DMS 273 treated with DMSO at 0.1 percent for 48 hours (cell line): ENCODE data around the gene CDH23.
"Not testable (repeated sequence)": the region's sequence is repeated elsewhere in the genome, so short reads cannot be mapped to it uniquely, and the experiment has no call there.

ENCODE experiments used
- DNase-seq: peaks from one replicate; lab custom pipeline; 2025; lab: John Stamatoyannopoulos, UW

The CDH23 gene

GRCh38 chr10:71584902-71585563 lies 188.3 kb downstream of the CDH23 start:
- no peak for DNase-seq

DNA sequence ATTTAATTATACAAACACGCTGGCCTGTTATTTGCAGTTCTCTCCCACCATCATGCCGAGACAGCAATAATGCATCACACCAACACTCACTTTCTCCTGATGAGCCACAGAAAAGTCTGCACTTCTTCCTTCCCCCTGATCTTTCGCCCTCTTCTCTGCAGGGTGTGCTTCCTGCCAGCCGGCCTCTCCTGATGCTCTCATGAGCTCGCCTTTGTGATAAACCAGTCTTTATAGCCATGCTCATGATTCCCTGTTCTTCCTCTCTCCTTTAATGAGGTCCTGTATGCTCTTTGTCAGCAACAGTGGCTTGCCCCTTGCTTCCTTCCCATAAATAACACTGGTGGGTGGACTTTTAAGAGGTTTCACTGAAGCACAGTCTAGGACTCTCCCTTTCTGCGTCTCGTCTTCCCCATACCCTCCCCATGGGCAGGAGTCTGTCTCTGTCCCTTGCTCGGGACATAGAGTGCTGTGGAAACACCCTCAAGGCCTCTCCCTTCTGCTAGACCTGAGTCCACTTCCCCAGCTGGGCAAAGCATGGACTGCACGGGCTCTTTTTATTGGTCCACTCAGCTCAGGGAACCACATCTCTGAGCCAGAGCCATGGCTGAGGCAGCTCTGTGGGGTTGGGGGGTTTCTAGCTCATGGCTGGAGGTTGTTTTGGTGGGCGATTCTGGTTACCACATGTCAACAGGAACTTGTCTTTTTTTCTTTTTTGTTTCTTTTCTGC lies 189.0 kb downstream of the CDH23 start:
- DNase-seq = no peak

DNA sequence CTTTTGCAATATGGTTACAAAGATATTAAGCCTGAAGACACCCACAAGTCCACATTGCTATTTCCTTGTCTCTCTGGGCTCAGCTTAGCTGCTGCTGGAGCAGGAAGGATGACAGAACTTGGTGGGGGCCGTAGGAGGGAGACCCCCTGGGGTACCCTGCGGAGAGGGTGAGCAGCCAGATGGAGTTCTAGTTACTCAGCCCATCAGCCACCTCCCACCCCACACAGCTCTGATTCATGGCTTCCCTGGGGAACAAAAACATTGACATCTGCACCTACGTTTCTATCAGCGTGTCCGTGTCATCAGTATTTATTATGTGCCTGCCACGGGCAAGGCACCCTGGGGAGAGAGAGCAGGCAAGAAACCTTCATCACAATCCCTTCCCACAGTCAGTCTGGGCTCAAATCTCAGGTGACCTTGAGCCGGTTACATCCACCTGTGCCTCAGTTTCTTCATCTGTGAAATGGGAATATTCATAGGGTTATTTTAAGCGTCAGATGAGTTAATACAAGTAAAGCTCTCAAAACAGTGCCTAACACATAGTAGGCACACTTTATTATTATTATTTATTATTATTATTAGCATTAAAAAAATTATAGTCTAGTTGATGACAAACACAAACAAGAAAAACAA lies 191.3 kb downstream of the CDH23 start:
- DNase-seq = no peak

GRCh38 chr10:71588685-71589084 lies 192.0 kb downstream of the CDH23 start:
- no peak for DNase-seq

- DNase-seq = no peak
Measured at GRCh38 chr10:71589617-71590551, 193.2 kb downstream of the CDH23 start.

DNA sequence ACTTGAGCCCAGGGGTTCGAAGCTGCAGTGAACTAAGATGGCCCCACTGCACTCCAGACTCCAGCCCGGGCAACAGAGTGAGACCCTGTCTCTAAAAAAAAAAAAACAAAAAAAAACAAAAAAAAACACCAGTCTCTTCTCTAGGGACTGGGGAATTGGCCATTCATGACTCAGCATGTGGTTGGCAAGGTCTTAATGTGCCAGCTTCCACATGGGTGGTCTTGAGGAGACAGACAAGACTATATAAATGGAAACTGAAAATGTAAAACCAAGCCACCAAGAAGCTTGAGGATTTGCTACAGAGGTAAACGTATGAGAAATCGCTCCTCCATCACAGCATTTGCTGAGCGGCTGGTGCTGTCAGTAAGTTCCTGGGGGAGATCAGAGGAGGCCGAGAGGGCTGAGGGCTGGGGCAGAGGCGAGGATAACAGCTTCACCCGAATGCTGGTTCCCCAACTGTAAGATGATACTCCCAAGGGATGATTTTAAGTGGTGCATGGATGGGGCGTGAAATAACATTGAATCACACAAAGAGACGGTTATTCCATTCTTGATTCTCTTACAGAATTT lies 194.1 kb downstream of the CDH23 start:
- DNase-seq = no peak

- no peak for DNase-seq
Measured at GRCh38 chr10:71594934-71595571, 198.3 kb downstream of the CDH23 start.

GRCh38 chr10:71595649-71596048 lies 198.9 kb downstream of the CDH23 start:
- no peak for DNase-seq

GRCh38 chr10:71596127-71596526 lies 199.4 kb downstream of the CDH23 start:
- DNase-seq = no peak

DNA sequence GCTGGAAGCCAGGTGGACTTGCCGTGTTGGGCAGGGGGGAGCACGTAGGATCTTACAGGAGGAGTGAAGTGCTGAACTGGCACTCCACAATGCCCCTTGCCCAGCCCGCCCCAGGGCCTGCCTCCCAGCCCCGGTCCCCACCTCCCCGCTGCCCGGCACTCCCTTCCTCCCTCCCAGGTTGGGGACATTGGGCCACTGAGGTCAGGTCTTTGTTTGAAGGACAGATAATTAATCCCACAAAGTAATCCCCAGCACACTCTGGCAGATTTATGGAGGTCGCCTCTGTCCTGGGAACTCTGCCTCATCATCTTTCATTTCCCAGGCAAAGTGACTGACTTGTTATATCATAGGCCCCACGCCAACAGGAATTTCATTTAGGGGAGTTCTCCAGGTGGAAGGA lies 200.0 kb downstream of the CDH23 start:
- DNase-seq = no peak

DNA sequence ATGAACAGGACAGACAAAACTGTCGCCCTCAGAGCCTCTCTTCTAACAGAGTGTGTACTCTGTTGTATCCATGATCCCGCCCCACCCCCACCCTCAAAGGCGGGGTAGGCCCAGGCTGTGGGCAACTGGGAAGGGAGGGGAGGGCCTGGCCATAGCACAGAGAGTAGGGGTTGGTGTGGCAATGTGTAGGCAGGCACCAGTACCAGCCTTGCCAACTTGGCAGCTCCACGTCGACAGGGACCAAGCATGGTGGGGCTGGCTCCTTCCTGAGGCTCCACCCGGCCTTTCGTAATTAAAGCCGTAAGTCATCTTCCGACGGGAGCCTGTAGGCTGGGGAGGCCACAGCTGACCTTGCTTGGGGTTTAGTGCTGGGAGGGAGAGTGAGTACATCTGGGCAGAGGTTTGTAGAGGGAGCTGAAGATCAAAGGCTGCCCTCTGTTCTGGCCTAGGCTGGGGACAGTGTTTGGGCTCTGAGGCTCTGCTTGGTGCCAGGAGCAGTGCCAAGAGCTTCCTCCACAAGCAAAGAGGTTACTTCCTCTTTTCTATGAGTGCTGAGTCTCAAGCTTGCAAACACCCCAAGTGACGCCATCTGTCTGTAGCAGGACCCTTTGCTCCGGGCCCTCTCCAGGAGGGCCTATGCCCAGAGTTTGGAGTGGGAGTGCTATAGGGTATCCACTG lies 201.2 kb downstream of the CDH23 start:
- no peak for DNase-seq

DNA sequence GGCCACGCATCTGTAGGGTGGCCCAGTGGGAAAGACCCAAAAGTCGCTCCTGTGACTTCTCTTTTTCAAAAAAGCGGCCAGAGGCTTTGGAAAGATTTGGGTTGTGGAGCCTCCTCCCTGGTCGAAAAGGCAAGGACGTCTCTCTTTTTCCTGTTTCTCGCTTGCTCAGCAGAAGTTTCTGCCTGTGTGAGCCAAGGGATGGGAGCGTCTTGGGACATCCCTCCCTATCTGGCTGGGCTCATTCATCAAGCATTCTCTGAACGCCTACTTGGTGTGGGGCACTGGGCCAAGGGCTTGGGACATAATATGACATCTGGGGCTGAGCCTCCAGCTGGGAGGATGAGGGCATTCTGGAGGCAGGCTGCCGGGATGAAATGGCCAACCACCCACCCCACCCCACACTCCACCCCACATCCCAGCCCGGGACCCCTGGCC lies 201.9 kb downstream of the CDH23 start:
- DNase-seq = peak; percentile 43

DNA sequence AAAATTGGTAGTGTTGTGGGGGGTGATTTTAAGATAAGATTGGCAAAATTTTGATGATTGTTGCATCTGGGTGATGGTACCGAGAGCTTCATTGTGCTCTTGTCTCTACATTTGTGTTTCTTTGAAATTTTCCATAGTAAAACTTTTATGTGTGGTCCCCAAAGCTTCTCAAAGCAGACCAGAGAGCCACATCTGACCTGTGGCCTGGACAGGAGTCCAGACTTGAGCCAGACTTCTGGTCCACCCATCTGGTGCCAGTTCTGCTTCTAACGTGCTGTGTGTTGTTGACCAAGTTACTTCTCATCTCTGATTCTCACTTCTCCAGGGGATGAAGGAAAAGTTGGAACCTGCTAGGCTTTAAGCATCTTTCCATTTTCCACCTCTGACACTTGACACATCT lies 202.8 kb downstream of the CDH23 start:
- no peak for DNase-seq

DNA sequence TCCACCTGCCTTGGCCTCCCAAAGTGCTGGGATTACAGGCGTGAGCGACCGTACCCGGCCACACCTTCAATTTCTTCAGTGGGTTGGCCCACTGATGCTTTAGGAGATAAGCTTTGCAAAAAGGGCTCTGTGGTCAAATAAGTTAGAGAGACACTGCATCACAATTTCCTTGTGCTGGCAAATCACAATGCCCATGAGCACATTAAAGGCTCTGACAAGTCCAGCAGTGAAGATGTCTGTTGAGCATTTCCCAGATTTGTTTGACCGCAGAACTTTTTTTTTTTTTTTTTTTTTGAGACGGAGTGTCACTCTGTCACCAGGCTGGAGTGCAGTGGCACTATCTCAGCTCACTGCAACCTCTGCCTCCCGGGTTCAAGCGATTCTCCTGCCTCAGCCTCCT lies 203.5 kb downstream of the CDH23 start:
- DNase-seq = not testable (repeated sequence)

- no peak for DNase-seq
Measured at GRCh38 chr10:71600849-71601248, 204.1 kb downstream of the CDH23 start.

DNA sequence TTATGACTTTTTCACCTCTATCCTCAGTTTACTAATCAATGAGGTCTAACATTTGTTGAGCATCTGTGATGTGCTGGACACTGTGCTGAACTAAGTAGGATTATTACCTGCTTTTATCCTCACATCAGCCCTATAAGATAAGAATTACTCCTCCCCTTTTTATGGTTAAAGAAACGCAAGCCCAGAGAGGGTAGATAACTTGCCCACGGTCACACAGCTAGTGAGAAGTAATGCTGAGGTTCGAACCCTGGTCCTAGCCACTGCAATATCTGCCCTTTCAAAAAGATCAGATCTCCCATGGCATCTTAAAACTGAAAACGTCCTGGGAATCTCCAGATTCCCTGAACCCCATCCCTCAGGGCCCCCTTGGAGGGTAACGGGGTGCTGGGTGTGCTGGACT lies 204.6 kb downstream of the CDH23 start:
- no peak for DNase-seq

DNA sequence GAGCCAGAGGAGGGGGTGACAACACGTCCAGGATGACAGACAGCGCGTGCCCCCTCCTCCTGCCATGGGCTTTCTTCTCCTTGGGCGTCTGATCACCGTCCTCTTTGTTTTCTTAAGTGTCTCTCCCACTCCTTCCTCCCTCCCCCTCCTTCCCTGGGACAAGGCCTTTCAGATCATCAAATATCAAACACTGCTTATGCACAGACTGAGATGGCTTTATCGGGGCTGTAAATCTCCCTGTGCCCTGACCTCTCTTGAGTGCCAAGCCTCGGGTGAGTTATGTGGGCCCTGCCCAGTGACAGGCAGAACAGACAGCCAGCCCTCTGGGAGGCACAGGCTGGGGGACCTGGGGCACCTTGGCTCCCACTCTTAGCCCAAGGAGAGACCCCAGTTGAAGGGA lies 206.4 kb downstream of the CDH23 start:
- DNase-seq = no peak

DNA sequence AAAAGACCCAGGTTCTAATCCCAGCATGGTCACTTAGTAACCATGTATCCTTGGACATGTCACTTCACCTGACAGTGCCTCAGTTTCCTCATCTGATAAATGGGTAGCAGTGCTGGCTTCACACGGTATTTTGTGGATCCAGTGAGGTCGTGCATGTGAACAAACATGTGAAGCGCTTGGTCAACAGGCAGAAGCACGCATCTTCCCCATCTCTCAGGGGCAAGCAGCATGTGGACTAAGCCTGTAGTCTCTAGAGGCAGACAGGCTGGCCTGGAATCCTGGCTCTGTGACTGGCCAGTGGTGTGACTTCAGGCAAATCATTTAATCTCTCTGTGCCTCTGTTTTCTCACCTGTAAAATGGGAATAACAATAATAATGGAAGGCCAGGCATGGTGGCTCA lies 207.0 kb downstream of the CDH23 start:
- DNase-seq = no peak

DNA sequence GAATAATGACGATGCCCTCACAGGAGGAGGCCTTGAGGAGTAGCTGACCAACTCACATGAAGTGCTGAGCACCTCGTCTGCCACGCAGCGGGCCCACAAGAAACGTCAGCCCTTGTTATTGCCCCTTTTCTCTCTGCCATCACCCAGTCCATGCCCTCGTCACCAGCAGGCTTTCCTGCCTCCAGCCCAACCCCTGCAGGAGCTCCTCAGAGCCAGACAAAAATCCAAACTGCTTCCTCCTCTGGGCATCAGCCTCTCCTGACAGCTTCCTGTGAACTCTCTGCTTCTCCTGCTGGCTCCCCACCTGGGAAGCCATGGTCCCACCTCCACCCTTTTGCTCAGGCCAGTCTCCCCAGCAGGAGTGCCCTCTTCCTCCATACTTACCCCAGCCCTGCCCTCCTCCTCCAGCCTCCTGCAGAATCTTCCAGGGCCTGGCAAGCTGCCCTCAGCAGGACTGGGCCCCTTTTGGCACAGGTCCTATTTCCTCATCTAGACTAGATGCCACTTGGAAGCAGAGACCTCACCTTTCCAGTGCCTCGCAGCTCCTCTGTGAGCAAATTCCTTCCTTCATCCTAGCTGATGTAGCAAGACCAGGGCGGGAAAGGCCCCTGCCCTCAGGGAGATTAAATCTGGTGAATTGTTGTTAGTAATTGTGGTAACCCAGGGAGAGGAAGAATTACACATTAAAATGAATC lies 207.8 kb downstream of the CDH23 start:
- no peak for DNase-seq
